GM18507 (cell line): Measurements from ENCODE around the gene SKIC3.

Source experiments
- DNase-seq: peaks from one replicate; pipeline ENCODE4 v3.0.0; 2011; ENCODE audit warnings: low read depth; ENCODE audit not compliant: insufficient read length; ENCODE audit errors: extremely low spot score
- FAIRE-seq: peaks from 2 replicates; lab custom pipeline; 2011; peaks lifted over from hg19 to GRCh38; lab: Jason Lieb, UNC

Gene SKIC3

GRCh38 chr5:95533106-95533505 is 21.7 kb downstream of the SKIC3 start:
- FAIRE-seq (no peak), DNase-seq (no peak)

- FAIRE-seq (no peak), DNase-seq (no peak)
Measured at GRCh38 chr5:95532415-95532814, 22.4 kb downstream of the SKIC3 start.

GRCh38 chr5:95531491-95531890 is 23.3 kb downstream of the SKIC3 start:
- DNase-seq = no peak
- peak; percentile 46 for FAIRE-seq

GRCh38 chr5:95530416-95530815 is 24.4 kb downstream of the SKIC3 start:
- DNase-seq (no peak), FAIRE-seq (no peak)

- FAIRE-seq (no peak), DNase-seq (no peak)
Measured at GRCh38 chr5:95528565-95528964, 26.2 kb downstream of the SKIC3 start.

- no peak for DNase-seq
- FAIRE-seq = no peak
Measured at GRCh38 chr5:95526871-95527270, 27.9 kb downstream of the SKIC3 start.

GRCh38 chr5:95524423-95524822 is 30.4 kb downstream of the SKIC3 start:
- DNase-seq = no peak
- no peak for FAIRE-seq

- DNase-seq = no peak
- FAIRE-seq = no peak
Measured at GRCh38 chr5:95520206-95520605, 34.6 kb downstream of the SKIC3 start.

- FAIRE-seq = no peak
Measured at GRCh38 chr5:95519681-95520080, 35.1 kb downstream of the SKIC3 start.

GRCh38 chr5:95519151-95519550 is 35.6 kb downstream of the SKIC3 start:
- FAIRE-seq (no peak), DNase-seq (no peak)

More at GRCh38 chr5:95519681-95520080, 35.1 kb downstream of the SKIC3 start:
- no peak for DNase-seq

- FAIRE-seq = no peak
- DNase-seq = no peak
Measured at GRCh38 chr5:95518417-95518816, 36.4 kb downstream of the SKIC3 start.

GRCh38 chr5:95511606-95512005 is 43.2 kb downstream of the SKIC3 start:
- no peak for DNase-seq
- FAIRE-seq = no peak

GRCh38 chr5:95508550-95508949 is 46.2 kb downstream of the SKIC3 start:
- no peak for FAIRE-seq
- no peak for DNase-seq
